GM21576 (cell line): ENCODE data around the gene ROR2.
"Not testable (repeated sequence)": the region's sequence is repeated elsewhere in the genome, so short reads cannot be mapped to it uniquely, and the experiment has no call there.

Experiments
- ATAC-seq: cut with Tn5 transposase; IDR thresholded peaks from one replicate; pipeline ENCODE4 v1.9.1; 2021; ENCODE audit warnings: mild to moderate bottlenecking, moderate library complexity; ENCODE audit not compliant: unreplicated experiment

Gene ROR2

DNA sequence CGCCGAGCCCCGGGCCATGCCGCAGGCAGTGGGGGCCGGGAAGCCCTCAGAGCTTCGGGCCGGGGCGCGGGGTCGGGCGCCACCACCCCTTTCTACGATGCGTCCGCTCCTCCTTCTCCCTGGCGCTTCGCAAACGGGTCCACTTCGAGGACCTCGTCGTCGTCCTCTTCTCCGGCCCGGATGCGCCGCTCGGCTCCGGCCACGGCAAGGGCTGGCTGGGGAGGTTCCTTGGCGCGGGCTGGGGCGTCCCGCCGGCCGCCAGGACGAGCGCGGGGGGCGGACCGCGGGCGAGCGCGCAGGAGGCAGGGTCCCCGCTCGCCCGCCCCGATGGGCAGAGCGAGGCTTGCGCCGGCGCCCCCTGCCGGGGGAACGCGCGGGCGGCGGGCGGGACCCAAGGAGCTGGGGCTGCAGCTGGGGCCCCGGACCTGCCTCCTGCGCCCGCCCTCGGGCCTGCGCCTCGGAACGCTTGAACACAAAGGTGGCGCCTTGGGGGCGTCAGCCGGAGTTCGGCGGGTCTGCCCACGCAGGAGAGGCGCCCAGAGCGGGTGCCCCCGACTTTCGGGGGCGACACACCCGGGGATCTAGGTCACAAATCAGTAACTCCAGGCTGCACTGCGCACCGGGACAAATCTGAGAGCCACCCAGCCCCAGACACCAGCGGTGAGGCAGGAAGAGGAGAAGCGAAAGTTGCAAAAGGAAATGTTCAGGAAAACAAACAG lies at the start of gene ROR2:
TSS of gene ROR2 (minus strand) at position 283 of the 719 bp plus-strand sequence.
- no peak for ATAC-seq

DNA sequence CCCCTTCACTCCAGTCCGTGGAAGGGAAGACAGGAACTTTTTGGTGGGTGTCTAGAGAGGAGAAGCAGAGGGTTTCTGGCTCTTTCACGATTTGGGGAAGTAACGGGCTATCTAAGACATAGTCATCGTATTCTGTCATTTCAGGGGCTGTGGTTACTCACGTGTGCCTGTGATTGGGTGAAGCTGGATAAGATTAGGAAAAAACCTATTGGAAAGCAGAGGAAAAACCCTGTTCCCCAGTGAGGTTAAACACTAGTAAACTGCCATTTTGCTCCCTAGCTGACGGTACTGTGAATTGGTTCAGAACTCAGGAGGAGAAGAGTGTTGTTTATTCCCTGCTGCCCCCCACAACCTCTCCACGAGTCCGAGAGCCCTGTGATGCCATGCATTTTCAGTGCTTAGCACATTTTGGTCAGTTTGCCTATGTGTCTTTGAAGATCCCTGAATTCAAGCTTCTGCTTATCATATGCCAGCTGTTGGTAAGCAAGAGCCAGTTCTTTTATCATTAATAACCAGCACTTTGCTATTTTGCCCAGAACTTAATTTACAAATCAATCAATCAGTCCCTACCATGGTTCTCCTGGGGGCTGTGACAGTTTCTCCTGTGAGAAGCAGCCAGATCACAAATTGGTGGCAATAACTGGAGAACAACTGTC lies 45.1 kb upstream of the ROR2 start:
- ATAC-seq = no peak

DNA sequence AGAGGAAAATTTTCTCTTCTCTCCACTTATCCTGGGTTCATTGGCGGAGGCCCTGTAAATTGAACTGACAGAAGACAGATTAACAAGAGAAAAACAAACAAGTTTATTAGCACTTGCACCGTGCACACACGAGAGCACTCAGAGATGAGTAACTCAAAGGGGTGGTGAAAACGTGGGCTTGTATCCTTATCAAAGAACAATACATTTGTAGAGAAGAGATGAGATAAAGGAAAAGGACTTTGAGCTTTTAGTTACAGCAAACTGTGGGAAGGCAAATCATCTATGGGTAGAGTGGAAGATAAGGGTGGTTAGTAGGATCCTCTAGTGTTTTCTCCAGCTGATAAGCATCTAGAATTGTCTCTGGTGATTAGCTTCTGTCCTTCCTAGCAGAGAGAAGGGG lies 44.4 kb upstream of the ROR2 start:
- no peak for ATAC-seq

DNA sequence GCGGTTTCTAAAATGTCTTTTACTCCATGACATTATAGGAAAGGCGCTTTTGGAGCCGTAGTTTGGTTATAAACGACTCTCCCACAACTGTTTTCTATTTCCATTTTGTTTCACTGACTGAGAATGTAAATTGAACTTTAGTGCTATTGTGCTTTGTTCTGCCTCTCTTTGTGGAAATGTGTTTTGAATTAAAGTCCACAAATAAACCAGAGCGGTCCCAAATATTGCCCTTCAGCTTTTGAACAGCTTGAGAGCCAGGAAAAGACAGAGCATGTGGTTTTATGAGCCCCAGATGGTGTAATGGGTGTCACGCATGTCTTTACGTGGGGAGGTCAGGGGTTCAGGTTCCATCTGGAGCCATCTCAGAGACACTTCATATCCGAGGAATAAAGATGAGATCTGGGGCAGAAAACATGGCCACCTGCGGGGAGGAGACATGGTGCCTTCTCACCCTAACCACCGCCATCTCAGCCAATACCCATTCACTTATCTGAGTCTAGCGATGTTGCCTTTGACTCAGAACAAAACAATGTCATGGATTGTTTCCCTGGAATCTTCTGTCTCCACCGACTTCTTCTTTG lies 42.5 kb upstream of the ROR2 start:
- no peak for ATAC-seq

DNA sequence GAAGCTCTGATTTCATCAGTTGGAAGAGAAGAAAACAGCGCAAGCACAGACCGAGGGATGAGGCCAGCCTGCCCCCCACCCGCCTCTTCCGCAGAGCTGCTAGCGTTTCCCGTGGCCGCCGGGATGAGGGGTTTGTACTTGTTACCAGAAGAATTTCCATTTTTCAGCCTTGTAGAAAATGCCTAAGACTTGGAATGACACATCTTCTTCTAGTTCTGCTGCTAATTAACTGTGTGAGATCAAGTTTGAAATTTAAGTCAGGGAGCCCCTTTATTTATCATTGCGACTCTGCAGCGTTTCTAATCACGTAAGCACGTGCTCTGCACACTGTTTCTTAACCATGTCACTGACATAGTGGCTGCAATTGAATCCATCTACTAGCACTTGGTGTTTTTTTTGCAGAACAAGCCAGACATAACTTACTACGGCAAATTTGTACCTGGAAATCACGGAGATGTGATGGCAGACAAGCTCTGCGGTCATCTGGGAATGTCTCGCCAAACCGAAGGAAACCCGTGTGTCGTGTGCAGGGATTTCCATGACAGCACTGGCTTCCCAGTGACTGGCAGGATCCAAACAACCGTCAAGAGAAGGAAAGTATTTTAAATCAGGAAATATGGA lies 41.8 kb upstream of the ROR2 start:
- no peak for ATAC-seq

DNA sequence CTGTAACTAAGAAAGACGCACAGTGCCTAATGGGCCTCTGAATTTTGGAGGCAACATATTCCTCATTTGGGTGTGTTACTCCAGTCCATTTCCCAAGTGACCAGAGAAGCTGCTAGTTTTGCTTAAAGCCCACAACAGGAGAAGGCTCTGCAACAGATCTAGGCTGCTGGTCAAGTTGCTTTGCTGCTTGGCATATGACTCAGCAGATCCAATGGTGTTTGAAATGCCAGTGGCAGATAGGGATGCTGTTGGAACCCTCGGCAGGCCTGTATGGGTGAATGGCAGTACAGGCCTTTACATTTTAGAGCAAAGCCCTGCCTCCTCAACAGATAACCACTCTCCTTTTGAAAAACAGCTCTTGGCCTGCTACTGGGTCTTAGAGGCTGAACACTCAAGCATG lies 36.2 kb upstream of the ROR2 start:
- no peak for ATAC-seq

DNA sequence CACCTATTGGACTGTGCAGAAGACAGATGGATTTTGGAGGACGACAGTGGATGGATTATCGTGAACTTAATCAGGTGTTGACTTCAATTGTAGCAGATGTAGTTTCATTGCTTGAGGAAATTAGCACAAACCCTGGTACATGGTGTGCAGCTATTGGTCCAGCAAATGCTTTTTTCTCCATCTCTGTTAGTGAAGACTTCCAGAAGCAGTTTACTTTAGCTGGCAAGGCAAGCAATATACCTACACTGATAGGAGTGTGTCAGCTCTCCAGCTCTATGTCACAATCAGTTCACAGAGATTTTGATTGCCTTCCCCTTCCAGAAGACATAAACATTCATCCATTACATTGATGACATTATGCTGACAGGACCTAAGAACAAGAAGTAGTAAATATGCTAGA lies 35.7 kb upstream of the ROR2 start:
- no peak for ATAC-seq

DNA sequence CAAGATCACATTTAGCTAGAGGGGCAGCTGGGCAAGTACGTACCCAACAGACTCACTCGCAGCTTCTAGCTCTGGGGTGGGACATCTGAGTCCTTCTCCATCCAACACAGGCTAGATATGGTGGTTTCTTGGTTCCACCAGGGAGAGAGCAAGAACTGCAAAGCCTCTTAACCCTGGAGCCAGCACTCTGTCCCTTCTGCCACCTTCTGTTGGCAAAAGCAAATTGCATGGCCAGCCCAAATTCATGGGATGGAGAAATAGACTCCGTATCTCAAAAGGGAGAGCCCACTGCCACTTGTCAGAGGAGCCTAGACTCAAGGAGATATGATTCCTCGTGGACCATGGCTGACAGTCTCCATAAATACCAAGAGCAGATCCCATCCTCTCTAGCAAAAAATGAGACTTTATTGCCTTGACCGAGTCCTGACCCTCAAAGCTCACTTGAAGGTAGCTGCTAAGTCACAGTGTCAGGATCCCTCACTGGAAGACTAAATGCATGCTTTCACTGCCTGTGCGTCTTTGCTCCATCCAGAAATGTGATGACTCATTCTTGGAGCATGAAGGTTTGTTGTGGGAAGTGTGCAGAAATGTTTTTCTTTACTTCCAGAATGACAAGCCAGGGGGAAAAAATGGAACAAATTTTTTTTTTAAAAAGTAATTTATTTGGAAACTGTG lies 28.8 kb upstream of the ROR2 start:
- no peak for ATAC-seq

DNA sequence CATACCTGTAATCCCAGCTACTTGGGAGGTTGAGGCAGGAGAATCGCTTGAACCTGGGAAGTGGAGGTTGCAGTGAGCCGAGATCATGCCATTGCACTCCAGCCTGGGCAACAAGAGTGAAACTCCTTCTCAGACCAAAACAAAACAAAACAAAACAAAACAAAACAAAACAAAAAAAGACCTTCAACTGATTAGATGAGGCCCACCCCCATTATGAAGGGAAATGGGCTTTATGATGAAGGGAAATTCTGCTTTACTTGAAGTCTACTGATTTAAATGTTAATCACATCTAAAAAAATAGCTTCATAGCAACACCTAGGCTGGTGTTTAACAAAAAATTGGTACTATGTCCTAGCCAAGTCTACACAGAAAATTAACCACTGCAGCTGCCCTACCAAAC lies 25.2 kb upstream of the ROR2 start:
- ATAC-seq = not testable (repeated sequence)

DNA sequence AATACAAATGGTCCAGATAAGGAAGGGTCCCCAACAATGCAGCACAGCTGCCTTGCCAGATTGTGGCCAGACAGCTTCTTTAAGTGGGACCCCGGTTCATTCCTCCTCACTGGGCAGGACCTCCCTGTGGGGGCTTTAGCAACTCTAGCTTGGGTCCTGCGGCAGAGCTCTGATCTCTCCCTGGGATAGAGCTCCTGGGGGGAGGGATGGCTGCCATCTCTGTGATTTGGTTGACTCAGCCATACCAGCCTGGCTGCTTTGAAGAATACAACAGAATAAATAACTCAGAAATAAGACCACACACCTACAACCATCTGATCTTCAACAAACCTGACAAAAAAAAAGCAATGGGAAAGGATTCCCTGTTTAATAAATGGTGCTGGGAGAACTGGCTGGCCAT lies 22.7 kb upstream of the ROR2 start:
- ATAC-seq = no peak

DNA sequence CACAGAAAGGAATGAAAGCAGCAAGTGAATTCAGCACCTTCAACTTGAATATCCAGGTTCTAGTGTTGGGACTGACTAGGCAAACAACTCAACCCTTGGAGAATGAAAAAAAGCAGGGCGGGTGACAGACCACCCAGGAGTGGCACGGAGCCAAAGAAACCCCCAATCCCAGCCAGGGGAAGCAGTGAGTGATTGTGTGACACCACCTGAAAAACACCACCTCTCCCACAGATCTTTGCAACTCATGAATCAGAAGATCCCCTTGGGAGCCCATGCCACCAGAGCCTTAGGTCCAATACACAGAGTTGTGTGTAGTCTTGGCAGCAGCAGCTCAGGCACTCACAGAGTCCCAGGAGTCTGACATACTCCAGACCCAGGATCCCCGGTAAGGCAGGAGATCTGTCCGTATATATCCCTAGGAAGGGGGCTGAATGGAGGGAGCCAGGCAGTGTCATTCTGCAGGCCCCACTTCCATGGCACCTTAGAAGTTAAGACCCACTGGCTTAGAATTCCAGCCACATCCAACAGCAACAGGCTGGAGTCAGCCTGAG lies 22.1 kb upstream of the ROR2 start:
- no peak for ATAC-seq

DNA sequence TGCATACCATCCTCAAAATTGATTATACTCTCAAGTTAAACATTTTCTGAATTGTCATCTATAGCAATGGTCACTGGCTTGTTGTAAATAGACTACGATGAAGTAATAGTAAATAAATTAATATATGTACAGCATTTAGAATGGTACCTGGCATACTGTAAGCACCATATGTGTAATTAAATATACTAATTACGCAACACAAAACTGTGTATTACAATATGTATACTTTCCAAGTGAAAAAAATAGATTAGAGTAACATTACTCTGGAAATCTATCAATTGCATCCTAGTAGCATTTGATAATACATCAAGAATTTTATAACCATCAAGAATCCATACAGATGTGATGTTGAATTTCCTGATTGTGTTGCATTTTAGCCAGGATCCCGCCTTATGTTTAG lies 17.2 kb upstream of the ROR2 start:
- ATAC-seq = no peak

DNA sequence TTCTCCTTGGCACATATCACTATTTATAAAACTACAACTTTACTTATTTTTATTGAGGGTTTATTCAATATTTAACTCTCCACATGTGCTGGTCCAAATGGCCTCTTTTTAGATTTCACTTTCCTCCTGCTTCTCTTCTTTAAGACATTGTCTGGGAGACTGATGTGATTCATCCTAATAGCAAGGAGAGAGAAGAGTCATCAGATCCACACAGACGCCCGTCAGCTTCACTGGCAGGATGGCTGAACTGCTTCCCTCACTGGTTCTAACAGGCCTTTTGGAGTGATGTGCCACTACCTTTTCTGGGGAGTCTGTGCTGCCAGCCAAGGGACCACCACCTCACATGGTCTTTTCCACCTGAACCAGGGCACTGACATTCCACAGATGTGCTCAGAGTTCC lies 16.5 kb upstream of the ROR2 start:
- ATAC-seq = no peak

DNA sequence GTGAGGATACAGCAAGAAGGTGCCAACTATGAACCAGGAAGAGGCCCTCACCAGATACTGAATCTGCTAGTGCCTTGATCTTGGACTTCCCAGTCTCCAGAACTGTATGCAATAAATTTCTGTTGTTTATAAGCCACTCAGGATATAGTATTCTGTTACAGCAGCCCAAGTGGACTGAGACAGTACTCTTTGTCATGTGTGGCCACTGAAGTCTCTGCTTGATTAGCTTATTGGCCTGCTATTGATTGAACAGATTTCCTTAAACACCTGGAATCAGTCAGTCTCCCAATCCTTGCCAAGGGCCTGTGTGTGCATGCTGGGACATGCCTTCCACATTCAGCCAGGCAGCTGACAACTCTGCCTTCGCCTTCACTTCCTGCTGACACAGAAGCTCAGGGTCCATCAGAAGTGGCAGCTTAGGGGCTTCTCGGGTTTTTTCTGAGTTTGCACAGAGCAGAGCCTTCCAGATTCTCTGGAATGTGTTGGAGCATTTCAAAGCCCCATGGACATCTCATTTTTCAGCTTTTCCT lies 13.7 kb upstream of the ROR2 start:
- ATAC-seq = no peak

DNA sequence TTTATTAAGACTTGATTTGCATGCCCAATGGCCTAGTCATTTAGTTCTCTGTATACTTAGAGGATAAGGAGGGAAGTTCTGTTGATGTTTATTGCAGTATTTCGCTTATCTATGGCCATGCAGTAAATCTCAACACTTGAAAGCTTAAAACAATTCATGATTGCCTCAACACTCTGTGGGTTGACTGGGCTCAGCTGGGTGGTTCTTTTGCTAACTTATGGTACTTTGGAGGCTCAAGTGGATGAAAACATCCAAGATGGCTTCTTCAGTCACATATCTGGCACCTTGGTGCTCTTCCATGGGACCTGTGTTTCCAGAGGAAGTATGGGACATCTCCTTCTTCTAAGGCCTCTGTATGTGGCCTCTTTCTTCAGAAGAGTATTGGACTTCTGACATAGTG lies 10.3 kb upstream of the ROR2 start:
- no peak for ATAC-seq

DNA sequence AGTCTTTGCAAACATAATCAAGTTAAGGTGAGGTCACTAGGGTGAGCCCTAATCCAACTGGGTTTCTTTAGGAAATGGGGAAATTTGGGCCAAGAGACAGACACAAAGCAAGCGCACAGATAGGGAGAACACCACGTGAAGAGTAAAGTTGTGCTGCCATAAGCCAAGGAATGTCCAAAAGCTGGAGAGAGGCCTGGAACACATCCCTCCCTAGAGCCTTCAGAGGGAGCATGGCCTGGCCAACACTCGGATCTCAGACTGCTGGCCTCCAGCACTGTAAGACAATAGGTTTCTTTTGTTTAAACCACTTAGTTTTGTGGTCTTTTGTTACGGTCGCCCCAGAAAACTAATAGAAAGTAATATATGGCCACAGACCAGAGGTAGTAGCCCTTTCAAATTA lies 8.1 kb upstream of the ROR2 start:
- ATAC-seq = no peak

DNA sequence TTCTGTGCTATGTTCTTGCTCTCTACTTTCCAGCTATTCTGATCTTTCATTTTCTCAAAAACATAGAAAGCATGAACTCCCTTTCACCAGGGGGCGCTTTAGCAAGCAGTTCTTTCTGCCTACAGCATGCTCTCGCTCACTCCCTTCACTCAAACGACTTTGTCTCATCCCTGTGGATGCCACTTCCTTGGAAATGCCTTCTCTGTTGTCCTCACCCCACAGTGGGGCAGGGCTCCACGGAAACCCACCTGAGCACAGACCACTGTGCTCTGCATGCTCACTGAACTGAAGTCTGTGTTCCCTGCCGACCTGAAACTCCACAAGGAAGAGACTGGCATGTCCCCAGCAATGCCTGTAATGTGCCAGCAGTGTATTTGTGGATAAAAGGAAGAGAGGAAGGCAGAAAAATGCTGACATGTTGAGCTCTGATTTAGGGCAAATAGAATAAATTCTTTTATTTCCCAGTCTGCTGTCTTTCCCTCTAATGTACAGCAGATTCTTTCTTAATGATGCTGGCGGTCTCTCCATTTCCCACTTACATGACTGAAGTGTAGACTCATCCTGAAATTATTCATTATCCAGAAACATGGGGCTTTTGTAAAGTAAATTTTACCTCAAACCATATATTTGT lies 4.9 kb upstream of the ROR2 start:
- ATAC-seq = no peak

DNA sequence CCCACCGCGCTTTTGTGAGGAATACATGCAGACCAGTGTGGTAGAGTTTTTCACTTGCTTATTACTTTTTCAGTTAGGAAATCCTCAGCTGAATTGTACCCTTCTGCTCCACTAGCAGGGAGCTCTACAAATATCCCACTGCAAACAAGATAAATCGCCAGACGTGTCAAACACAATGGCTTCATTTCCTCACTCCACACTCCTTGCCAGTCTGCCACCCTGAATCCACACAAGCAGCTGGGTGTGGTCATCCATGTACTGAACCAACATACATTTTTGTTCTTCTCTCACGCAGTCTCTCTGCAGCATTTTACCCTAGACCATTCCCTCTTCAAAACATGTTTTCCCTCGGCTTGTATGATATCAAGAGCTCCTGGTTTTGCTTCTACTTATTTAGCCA lies 3.7 kb upstream of the ROR2 start:
- no peak for ATAC-seq

DNA sequence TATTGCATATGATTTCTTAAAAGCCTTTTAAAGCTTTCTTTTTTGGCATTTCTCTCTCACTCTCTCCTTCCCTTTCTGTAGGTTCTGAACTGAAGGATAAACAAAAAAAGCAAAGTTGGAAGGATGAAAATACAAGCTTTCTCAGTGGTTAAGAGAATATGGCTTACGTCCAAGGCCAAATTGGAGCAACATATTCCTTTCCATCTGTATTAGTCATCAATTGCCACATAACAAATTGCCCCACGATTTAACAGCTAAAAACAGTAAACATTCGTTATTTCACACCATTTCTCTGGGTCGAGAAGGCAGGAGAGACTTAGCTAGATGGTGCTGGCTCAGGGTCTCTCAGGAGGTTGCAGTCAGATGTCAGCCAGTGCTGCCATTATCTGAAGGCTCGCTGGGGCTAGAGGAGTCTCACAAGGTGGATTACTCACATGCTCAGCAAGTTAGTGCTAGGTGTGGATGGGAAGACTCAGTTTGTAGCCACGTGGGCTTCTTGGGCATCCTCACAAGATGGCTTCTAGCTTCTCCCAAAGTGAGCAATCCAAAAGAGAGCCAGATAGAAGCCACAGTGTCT lies 2.0 kb upstream of the ROR2 start:
- no peak for ATAC-seq

DNA sequence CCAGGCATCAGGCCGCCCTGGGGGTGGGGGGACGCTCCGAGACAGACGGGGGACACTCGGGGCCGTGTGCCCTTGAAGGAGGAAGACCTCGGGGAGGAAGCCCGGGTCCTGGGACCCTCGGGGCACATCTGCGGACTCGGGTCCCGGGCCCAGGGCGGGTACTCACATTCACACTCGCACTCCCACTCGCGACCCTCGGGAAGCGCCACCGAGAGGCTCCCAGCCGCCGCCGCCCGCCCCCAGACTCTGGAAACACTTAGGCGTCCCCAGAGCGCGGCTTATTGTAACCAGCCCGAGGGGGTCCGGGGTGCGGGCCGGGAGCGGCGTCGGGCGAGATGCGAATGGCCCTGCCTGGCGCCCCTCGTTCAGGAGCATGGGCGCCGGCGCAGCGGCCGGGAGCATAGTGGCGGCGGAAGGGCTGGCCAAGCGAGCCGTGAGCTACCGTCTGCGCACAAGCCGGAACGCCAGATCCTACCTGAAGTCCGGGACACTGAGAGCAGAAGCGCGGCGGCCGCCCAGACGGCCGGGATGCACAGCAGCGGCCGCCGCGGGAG lies 559 bp downstream of the ROR2 start:
- ATAC-seq = no peak
